Stimulated activated CD4-positive, alpha-beta T cell treated with anti-CD3 and anti-CD28 coated beads, Interleukin-12 subunit alpha, Interleukin-12 subunit beta, amount 100 ng/mL, for 4 hours (primary cell): ENCODE data around the gene SASH1.
"Not testable (repeated sequence)": the region's sequence is repeated elsewhere in the genome, so short reads cannot be mapped to it uniquely, and the experiment has no call there.

Source experiments
- DNase-seq: peaks from one replicate; pipeline ENCODE4 v3.0.0-alpha.2; 2020

SASH1 gene

GRCh38 chr6:148563066-148563465 is 220.4 kb downstream of the SASH1 start:
- DNase-seq = no peak

GRCh38 chr6:148564494-148565035 is 221.9 kb downstream of the SASH1 start:
- DNase-seq = no peak

- DNase-seq = no peak
Observed at GRCh38 chr6:148565321-148565926, 222.8 kb downstream of the SASH1 start.

GRCh38 chr6:148565930-148566663 is 223.5 kb downstream of the SASH1 start:
- no peak for DNase-seq

- DNase-seq = no peak
Observed at GRCh38 chr6:148566664-148567350, 224.2 kb downstream of the SASH1 start.

GRCh38 chr6:148570456-148570855 is 227.8 kb downstream of the SASH1 start:
- DNase-seq = no peak

GRCh38 chr6:148572676-148573335 is 230.2 kb downstream of the SASH1 start:
- DNase-seq = no peak

- no peak for DNase-seq
Observed at GRCh38 chr6:148573922-148574321, 231.3 kb downstream of the SASH1 start.

GRCh38 chr6:148577687-148578488 is 235.2 kb downstream of the SASH1 start:
- peak; percentile 21 for DNase-seq

- DNase-seq = no peak
Observed at GRCh38 chr6:148578489-148578814, 235.8 kb downstream of the SASH1 start.

- no peak for DNase-seq
Observed at GRCh38 chr6:148578837-148579565, 236.4 kb downstream of the SASH1 start.

- no peak for DNase-seq
Observed at GRCh38 chr6:148580442-148580841, 237.8 kb downstream of the SASH1 start.

GRCh38 chr6:148583631-148584030 is 241.0 kb downstream of the SASH1 start:
- DNase-seq = no peak

- not testable (repeated sequence) for DNase-seq
Observed at GRCh38 chr6:148585641-148586040, 243.0 kb downstream of the SASH1 start.

- no peak for DNase-seq
Observed at GRCh38 chr6:148590883-148591282, 248.2 kb downstream of the SASH1 start.

GRCh38 chr6:148591656-148592055 is 249.0 kb downstream of the SASH1 start:
- DNase-seq = no peak

GRCh38 chr6:148593130-148593812 is 250.6 kb downstream of the SASH1 start:
- DNase-seq = no peak

- no peak for DNase-seq
Observed at GRCh38 chr6:148593813-148594170, 251.2 kb downstream of the SASH1 start.

- DNase-seq = no peak
Observed at GRCh38 chr6:148595550-148595949, 252.9 kb downstream of the SASH1 start.

GRCh38 chr6:148596891-148597455 is 254.3 kb downstream of the SASH1 start:
- DNase-seq = no peak

GRCh38 chr6:148598724-148599123 is 256.1 kb downstream of the SASH1 start:
- no peak for DNase-seq
